Loucy (cell line): ENCODE data around the gene BASP1.

ENCODE experiments used
- H2AFZ ChIP-seq: fragments of 200-600 bp; sonication (generic); 2 replicates; pipeline ENCODE4 v1.6.0; 2016; ENCODE audit warnings: antibody characterized with exemption, mild to moderate bottlenecking, low read length, moderate library complexity
- H3F3A ChIP-seq: fragments of 200-600 bp; 2 replicates; pipeline ENCODE4 v1.6.0; 2016; ENCODE audit warnings: antibody characterized with exemption, low read depth, mild to moderate bottlenecking
- H3K27me3 ChIP-seq: fragments of 200-600 bp; sonication (generic); 2 replicates; pipeline ENCODE4 v1.6.1; 2014; ENCODE audit warnings: low read length, mild to moderate bottlenecking; ENCODE audit not compliant: insufficient read depth, poor library complexity, severe bottlenecking
- H3K36me3 ChIP-seq: fragments of 200-600 bp; sonication (generic); 2 replicates; pipeline ENCODE4 v1.6.1; 2016; ENCODE audit warnings: low read length; ENCODE audit not compliant: insufficient read depth
- H3K4me1 ChIP-seq: fragments of 200-600 bp; sonication (generic); 2 replicates; pipeline ENCODE4 v1.5.1; 2014; ENCODE audit warnings: low read length, mild to moderate bottlenecking; ENCODE audit not compliant: insufficient read depth, poor library complexity, severe bottlenecking
- H3K4me2 ChIP-seq: fragments of 200-600 bp; sonication (generic); 2 replicates; pipeline ENCODE4 v1.6.0; 2014; ENCODE audit warnings: antibody characterized with exemption, low read length, low read depth, mild to moderate bottlenecking; ENCODE audit not compliant: poor library complexity, severe bottlenecking
- H3K4me3 ChIP-seq: fragments of 200-600 bp; sonication (generic); 2 replicates; pipeline ENCODE4 v1.5.1; 2014; ENCODE audit warnings: low read length, mild to moderate bottlenecking, mixed read lengths; ENCODE audit not compliant: poor library complexity, severe bottlenecking
- H3K79me2 ChIP-seq: fragments of 200-600 bp; sonication (generic); 2 replicates; pipeline ENCODE4 v1.6.1; 2014; ENCODE audit warnings: low read length; ENCODE audit not compliant: insufficient read depth
- H3K9ac ChIP-seq: fragments of 200-600 bp; sonication (generic); 2 replicates; pipeline ENCODE4 v1.6.0; 2014; ENCODE audit warnings: mild to moderate bottlenecking, low read depth, low read length, moderate library complexity; ENCODE audit not compliant: poor library complexity, severe bottlenecking
- H3K9me2 ChIP-seq: fragments of 200-600 bp; sonication (generic); replicated peaks from 2 replicates; pipeline ENCODE4 v1.6.1; 2016; ENCODE audit warnings: low read depth, low read length, mixed read lengths
- H3K9me3 ChIP-seq: fragments of 200-600 bp; sonication (generic); 2 replicates; pipeline ENCODE4 v1.6.1; 2014; ENCODE audit warnings: mild to moderate bottlenecking, antibody characterized with exemption, low read length, low read depth; ENCODE audit not compliant: insufficient read depth
- H4K20me1 ChIP-seq: fragments of 200-600 bp; sonication (generic); 2 replicates; pipeline ENCODE4 v1.6.0; 2014; ENCODE audit warnings: antibody characterized with exemption, low read length, mild to moderate bottlenecking; ENCODE audit not compliant: insufficient read depth, poor library complexity, severe bottlenecking
- CTCF ChIP-seq: fragments of 200-600 bp; sonication (generic); conservative IDR thresholded peaks from 2 replicates; pipeline ENCODE4 v1.5.1; 2014; ENCODE audit warnings: mild to moderate bottlenecking, antibody characterized with exemption, low read length
- EZH2phosphoT487 ChIP-seq: fragments of 200-600 bp; IDR thresholded peaks from 2 replicates; pipeline ENCODE4 v1.6.1; 2018; ENCODE audit warnings: antibody characterized with exemption, mild to moderate bottlenecking, moderate library complexity, borderline replicate concordance

The BASP1 gene

GRCh38 chr5:17229313-17229712 lies 11.9 kb downstream of the BASP1 start:
- H3K9me2 ChIP-seq = no peaks in the 10 kb centered on the region
- no peaks in the 10 kb centered on the region for H3K36me3 ChIP-seq
- H3K4me1 ChIP-seq = no peaks in the 10 kb centered on the region

GRCh38 chr5:17230191-17230590 lies 12.8 kb downstream of the BASP1 start:
- TF ChIP-seq EZH2phosphoT487 (no peak), CTCF (no peak)
- Histone ChIP-seq H3F3A (no peaks in the 10 kb centered on the region), H3K9me2 (no peaks in the 10 kb centered on the region), H2AFZ (no peak overlapping the region), H3K9ac (no peak overlapping the region), H3K27me3 (no peaks in the 10 kb centered on the region), H3K79me2 (no peaks in the 10 kb centered on the region), H3K9me3 (no peaks in the 10 kb centered on the region), H4K20me1 (no peaks in the 10 kb centered on the region), H3K4me1 (no peaks in the 10 kb centered on the region), H3K4me2 (no peak overlapping the region), H3K4me3 (no peak overlapping the region), H3K36me3 (no peaks in the 10 kb centered on the region)

More at GRCh38 chr5:17229313-17229712, 11.9 kb downstream of the BASP1 start:
- Histone ChIP-seq H3K4me3 (no peak overlapping the region), H4K20me1 (no peaks in the 10 kb centered on the region), H3K4me2 (no peak overlapping the region), H3K79me2 (no peaks in the 10 kb centered on the region), H2AFZ (no peak overlapping the region), H3K9me3 (no peaks in the 10 kb centered on the region), H3K27me3 (no peaks in the 10 kb centered on the region), H3K9ac (no peak overlapping the region), H3F3A (no peaks in the 10 kb centered on the region)
- no peak for TF ChIP-seq EZH2phosphoT487
- no peak for TF ChIP-seq CTCF

- H3K9ac ChIP-seq = no peak overlapping the region
- H2AFZ ChIP-seq = no peak overlapping the region
- no peak overlapping the region for H3K4me2 ChIP-seq
- H3K27me3 ChIP-seq = no peaks in the 10 kb centered on the region
- H3K36me3 ChIP-seq = no peaks in the 10 kb centered on the region
- TF ChIP-seq EZH2phosphoT487 (no peak), CTCF (no peak)
- H3K9me2 ChIP-seq = no peaks in the 10 kb centered on the region
- no peaks in the 10 kb centered on the region for H3K9me3 ChIP-seq
- no peaks in the 10 kb centered on the region for H3K4me1 ChIP-seq
- no peaks in the 10 kb centered on the region for H3K79me2 ChIP-seq
- H3F3A ChIP-seq = no peaks in the 10 kb centered on the region
- H3K4me3 ChIP-seq = no peak overlapping the region
- H4K20me1 ChIP-seq = no peaks in the 10 kb centered on the region
These were observed 13.5 kb downstream of the BASP1 start for GRCh38 chr5:17230808-17231525.
